Femur (tissue), 1 donor: Measurements from ENCODE around the gene BNIP5.

Experiments used
- DNase-seq: peaks from one replicate; pipeline ENCODE4 v3.0.0-alpha.2; 2017

The BNIP5 gene

DNA sequence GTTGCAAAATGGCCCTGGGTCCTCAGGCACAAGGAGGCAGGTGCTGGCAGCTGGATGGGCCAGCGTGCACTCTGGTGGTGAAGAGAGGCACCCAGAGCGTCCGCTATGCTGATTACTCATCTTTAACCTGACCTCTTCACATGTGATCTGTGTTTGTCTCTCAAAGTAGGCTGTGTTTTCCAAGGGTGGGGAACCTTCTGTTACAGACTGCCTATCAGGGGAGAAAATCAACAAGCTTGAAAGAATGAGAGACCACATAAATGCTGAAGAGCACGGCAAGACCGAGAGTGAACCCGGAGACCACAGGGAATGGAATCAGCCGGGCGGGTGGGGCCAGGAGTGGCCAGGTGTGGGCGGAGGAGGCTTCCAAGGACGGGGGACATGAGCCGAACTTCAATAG is 16.2 kb downstream of the BNIP5 start:
- DNase-seq: no peak

DNA sequence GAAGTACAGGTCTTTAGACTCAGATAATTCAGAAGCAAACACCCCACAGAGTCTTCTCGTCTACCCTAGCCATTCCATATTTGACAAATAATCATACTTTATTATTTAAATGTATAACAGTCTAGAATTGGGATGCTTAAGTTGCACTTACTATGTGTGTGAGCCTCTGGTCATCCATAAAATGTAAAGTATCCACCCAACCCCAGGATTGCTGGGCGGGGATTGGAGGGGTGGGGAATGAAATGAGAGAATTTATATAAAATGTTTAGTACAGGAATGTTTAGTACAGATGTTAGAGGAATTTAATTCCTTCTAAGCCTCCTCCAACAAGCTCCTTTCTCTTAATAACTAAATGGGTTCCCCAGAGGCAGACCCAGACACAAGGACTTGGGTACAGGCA is 16.9 kb downstream of the BNIP5 start:
- DNase-seq: no peak

DNA sequence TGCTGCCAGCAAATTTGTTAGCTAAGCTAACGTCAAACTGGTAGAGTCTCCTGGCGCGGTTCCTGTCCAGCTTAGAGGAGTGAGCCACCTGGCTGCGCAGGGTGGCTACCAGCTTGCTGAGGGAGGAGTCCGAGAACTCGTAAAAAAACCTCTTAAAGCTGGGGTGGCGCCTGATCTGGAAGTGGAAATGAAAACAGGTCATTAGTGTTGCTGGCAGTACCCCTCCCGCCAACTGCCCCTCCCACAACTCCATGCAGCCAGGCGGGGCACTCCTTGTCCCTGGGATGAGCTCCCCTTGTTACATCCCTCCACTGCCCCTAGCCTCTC is 17.3 kb downstream of the BNIP5 start:
- no peak for DNase-seq

DNA sequence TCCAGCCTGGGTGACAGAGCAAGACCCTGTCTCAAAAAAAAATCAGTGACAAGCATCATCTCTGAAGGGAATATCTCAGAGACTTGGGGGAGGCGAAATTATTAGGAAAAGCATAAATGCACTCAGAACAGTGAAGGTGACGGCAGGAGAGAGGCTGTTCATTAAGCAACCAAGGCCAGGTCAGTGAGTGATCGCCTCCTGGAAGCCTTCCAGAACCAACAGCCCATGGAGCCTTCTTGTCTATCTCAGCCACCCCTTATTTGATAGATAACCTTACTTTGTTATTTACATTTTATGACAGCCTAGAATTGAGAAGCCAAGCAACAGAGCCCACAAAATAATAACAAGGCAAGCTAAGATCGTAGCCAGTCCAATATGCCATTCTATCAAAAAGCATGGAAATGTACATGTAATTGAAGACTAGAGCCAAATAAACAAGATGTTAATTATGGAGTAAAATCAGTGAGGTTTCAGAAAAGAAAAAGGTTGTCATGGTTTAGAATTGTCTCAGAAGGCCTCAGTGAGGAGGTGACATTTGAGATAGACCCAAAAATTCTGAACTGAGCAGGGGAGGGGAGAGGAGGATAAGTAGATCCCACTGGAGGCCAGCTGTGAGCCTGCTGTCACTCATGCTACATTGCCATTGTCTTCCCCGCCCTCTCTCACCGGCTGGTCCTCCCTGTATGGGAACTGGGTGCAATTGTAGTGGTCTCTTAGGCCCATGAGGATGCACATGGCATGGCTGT is 17.8 kb downstream of the BNIP5 start:
- DNase-seq: no peak

DNA sequence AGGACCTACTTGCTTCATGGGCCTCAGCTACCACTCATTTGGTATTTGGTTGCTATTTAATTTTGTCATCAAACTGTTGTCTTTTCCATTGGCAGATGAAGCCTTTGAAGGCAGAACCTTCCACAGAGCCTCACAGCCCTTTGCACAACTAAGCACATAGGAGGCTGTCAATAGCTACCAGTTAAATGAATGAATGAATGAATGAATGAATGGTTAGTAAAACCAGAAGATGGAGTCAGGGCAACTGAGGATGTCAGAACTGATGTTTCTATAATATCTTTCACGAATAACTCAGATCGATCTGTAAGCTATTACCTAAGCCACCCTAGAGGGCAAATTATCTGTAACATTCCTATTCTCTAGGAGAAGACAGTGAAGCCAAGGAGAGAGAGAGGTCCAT is 19.1 kb downstream of the BNIP5 start:
- DNase-seq: no peak

DNA sequence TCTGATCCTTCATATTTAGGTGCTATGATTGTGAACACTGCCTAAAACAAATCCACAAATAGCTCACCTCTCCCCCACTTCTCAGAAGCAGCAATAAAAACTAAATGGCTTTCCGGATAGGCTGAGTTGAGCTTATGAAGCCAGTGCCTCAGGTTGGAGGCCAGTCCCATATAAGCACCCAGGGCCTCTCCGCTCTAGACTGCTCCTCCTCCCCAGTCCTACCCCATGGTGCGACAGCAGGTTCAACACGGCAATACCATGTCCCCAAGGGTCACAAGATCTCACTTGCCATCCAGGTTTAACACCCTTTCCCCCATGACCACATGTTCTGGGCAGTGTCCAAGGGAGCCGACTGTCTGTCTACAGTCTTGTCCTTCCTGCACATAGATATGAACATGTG is 20.8 kb downstream of the BNIP5 start:
- DNase-seq: no peak

DNA sequence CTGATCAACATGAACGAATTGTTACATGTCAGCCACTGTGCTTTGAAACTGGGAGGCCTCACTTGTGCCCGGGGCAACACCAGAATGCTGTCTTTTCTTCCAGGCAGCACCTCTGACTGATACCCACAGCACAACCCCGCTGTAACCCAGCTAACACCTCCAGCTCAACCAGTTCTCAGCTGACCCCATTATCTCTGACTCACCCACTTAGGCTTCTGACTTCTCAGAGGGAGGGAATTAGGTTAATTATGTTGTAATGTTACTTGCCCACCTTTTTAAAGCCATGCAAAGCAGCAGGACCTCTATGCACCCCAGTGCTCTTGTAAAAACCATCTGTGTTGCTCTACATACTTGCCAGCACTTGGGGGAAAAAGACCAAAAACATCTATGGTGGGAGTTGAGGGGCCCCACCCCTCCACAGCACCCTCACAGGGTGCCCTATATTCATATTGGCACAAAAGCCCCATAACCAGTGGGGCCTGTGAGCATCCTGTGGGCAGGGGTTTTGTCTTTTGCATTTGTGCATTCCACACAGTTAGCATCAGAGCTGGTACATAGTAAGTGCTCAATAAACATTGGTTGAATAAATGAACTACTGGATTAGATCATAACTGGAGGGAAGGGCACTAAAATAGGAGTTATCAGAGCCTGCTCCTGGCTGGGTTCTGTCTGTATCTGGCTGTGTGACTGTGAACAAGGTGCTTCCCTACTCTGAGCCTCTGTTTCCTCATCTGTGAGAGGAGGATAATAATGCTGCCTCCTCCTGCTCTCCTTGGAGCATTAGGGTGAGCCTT is 22.3 kb downstream of the BNIP5 start:
- no peak for DNase-seq

DNA sequence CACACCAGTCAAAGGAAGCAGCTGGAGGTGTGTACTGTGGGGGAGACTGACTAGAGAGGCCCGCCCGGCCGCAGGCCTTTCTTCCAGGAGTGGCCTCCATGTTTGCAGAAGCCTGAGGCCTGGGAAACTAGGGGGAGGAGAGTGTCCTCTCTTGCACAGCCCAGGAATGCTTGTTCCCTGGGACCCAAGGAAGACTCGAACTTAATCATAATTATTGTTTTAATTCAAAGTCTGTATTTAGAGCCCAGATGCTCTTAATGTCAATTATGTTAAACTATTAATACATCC is 23.1 kb downstream of the BNIP5 start:
- no peak for DNase-seq

DNA sequence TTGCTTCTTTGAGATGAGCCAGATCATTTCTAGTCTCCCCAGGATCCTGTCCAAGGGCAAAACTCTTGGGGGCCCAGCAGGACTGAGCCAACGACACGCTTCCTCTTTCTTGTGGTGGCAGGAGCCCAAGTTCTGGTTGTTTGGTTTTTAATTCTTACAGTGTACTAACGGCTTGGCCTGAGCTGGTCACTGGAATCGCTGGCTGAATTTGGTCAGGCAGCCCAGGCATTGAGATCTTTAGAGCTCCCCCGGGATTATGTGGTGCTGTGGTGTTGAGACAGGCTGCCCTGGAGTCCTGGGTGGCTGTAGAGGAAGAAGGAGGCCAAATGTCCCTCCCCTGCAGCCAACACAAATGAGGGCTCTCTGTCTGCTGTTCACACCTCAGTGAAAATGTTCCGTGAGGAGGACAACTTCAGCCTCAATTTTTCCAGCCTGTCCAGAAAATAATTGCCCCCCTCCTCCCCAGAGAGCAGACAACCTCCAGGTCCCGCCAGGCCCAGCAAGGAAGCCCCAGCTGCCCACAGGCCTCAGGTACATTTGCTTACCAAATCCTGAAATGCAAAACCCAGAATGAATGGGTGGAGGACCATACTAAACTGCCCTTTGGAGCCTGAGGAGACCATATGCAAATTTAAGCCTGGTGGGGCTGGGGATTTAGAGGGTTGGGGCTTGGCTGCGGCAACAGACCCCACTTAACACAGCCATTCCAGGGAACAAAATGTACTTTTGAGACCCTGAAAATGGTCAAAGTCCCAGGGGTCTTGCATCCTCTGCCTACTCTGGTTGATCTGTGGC is 23.6 kb downstream of the BNIP5 start:
- no peak for DNase-seq

DNA sequence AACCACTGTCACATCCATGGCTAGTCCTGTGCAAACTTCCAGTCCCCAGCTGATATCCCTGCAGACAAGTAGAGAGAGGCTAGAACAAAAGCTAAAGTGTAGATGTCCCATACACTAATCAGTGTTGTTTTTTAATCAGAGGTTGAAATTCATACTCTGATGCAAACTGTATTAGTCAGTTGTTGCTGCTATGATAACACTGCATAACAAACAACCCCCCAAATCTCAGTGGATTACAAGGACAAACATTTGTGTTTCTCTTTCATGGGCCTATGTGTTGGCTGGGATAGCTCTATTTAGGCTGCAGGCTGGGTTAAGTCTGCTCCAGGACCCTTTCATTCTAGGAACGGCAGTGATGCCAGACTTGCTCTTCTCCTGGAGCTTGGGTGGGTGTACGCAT is 26.8 kb downstream of the BNIP5 start:
- no peak for DNase-seq

DNA sequence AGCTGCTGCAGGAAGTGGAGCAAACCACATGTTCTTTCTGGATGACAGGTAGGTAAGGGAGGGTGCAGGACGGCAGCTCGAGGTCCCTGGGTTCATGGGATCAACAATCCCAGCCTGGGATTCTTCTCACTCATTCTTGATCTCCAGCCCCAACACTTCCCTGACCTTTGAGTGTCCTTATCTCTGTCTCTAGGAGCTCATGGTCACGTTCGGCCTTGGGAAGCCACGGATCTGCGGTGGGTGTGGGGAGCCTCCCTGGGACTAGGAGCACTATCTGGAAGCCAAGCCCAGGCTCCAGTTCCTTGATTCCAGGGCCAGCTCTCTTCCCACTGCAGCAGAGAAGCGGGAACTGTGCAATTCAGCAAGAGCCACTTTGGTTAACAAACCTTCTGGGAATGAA is 27.5 kb downstream of the BNIP5 start:
- no peak for DNase-seq

DNA sequence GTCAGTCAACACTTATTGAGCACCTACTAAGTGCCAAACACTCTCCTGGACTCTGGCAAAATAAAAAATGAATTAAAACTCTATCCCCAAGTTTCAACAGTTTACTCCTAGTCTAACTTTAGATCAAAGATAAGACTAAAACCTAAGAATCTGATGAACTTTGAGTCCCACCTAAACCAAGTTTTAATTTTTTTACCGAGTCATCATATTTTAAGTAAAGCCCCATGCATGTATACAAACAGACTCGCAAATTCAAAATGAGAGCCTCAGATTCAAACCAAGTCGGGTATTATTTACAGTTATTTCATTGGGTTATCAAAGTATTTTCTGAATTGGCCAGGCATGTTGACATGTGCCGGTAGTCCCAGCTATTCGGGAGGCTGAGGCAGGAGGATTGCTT is 28.2 kb downstream of the BNIP5 start:
- DNase-seq: no peak

DNA sequence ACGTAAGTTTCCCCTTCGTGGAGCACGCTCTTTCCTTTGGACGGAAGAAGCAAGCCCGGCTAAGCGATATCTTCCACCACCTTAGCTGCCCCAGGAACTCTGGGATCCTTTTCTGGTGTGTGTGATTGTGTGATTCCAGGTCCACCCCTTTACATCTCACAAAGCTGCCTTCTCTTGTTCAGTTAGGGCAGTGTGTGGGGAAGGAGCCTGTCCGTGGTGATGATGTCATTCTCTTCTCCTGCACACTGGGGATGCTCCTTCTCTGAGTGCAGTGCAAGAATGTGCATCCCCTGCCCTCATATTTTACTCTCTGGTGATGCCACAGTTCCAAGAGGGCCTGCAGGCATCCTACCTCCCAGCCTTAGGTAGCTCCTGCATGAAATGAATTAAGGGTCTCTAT is 30.3 kb downstream of the BNIP5 start:
- DNase-seq: no peak

DNA sequence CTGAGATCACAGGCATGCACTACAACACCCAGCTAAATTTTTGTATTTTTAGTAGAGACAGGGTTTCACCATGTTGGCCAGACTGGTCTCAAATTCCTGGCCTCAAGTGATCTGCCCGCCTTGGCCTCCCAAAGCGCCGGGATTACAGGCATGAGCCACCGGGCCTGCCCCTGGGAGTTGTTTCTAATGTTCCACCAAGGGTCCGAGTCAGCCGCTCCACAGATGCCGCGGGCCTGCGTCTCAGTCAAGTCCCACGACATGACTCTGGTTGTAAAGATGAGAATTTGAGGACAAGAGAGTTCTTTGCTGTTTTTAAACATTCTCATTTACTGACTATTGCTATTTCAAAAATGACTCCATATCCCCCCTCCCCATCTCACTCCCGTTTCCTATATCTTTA is 30.8 kb downstream of the BNIP5 start:
- DNase-seq: no peak

DNA sequence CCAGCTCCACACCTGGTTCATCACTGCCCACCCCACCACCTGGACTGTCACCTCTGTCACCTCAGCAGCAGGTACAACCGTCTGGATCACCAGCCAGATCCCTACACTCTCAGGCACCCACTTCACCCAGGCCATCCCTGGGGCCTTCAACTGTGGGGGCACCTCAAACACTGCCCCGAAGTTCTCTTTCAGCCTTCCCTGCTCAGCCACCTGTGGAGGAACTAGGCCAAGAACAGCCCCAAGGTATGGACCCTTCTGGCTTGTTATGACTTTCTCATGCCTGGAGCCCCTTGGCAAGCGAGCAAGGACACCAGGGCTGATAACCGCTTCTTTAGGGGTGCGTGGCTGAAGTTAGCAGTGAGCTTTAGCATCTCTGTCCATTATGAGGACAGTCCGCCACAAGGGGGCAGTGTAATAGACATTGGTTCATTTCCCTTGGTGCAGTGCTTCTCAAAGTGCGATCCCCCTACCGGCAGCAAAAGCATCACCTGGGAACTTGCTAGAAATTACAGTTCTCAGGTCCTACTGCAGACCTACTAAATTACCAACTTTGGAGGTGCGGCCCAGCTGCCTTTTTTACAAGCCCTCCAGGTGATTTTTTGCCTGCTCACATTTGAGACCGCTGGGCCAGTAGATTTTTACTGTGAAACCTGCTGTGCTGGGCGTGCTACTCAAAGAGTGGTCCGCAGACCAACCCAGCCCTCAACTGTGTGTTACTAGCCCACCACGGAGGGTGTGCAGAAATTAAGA is 34.3 kb downstream of the BNIP5 start:
- peak; percentile 89 for DNase-seq

DNA sequence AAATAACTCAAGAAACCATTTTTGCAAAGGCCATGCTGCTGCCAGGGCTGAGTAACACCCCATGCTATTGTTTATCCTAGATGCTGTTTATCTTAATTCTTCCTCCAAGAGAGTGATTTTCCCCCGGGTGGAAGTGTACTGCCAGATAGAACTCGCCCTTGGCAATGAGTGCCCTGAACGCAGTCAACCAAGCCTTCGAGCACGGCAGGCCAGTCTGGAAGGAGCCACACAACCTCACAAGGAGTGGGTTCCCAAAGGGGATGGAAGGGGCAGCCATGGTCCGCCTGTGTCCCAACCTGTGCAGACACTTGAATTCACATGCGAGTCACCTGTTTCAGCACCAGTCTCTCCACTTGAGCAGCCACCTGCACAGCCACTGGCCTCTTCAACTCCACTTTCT is 34.9 kb downstream of the BNIP5 start:
- no peak for DNase-seq

DNA sequence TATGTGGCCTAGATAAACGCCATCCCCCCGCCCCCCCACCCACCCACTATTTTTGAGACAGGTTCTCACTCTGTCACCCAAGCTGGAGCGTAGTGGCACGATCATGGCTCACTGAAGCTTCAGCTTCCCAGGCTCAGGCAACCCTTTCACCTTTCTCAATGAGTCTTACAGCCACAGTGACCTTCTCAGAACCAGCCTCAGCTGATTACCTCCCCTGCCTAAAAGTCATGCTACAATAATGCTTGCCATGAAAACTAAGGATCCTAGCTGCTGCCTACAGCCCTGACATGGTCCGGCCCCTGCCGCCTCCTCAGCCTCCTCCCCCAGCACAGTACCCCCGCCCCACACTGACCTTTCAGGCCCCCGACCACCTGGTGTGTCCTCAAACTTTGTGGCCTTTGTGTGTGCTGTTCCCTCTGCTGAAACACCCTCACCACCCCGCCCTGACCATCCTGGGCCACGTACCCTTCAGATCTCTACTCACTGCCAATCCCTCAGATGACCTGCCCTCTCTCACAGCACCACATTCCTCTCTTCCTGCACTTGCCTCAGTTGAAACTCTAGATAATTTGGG is 35.5 kb downstream of the BNIP5 start:
- no peak for DNase-seq

DNA sequence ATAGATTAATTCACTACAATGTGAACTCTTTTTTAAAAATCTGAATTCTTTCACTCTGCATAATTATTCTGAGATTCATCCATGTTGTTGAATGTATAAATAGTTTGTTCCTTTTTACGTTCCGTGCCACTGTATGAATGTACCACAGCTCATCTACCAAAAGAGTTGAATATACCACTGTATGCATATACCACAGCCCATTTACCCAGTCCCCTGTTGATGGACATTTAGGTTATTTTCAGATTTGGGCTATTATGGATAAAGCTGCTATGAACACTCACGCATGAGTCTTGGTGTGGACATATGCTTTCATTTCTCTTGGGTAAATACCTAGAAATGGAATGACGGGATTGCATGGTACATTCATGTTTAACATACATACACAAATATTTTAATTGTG is 38.7 kb downstream of the BNIP5 start:
- DNase-seq: no peak

DNA sequence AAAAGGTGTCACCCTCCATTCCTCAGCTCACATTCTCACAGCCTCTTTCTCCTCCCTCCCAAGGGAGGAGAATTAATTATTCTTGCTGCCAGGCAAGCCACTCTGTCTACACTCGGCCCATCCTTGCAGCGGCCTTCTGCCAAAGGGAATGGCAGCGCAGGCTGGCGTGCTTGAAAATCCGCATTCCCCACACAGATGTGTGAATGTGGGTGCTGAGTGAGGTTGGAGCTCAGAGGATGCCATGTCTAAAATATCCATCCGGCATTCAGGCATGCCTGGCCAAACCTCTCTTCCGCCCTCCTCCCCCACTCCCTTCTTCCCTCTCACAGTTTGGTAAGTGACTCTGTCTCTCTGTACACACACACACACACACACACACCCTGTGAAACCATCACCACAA is 39.2 kb downstream of the BNIP5 start:
- DNase-seq: no peak

DNA sequence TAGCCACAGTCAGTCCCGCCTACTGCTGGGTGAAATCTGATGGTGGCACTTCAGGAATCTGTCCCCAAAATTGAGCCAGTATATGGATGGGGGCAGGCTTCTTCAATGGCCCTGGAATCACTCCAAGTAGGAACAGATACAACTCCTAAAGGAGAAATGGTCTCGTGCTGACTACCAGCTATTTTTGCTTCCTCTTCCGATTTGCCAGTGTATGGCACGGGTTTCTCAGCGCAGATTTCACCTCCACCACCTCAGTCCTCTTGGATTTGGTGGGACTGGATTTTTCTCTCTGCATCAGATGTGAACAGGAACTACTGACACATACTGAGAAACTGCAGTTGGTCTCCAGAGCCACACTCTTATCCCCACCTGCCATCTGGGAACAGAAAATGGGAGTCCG is 39.6 kb downstream of the BNIP5 start:
- no peak for DNase-seq

DNA sequence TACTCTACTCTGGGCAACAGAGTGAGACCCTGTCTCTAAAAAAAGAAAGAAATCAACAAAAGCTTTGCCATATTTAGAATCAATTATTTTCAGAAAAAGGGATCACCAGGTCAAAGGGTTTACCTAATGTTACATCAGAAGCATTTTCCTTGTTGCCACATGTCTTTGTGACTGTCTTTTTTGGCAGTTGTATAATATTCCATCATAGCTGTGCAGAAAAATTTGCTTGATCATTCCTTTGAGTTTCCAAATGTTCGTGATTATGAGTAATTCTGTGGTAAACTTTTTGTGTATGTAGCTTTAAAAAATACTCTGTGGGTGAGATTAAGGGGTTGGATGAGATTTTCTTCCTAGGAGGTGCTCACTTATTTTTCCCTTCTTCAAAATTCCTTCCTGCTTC is 40.4 kb downstream of the BNIP5 start:
- no peak for DNase-seq

DNA sequence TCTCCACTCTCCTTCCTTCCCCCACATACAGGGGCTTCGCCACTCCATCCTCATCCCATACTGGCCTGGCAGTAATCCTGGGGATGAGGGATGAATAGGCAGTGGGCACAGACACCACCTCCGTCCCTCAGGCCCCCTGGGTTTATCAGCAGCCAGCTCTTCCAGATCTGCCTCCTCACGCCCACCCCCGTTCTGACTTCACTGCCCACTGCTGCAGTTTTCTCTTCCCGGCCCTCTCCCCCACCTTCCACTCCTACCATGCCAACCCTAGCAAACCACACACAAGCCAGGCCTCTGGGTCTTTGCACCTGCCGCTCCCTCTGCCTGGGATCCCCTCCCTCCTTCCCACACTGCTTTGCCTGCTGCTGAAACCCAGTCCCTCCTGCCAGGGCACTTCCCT is 44.5 kb downstream of the BNIP5 start:
- DNase-seq: no peak
